ENCODE measurements around the gene DAB2. TPM values are rescaled to one million over a fixed set of nuclear protein-coding genes. Genes with fewer than 3 reads are reported as not detected.

Gene DAB2
- 122 and 161 TPM in 2 replicates for total RNA-seq

GRCh38 chr5:39424736-39425637, at the start of gene DAB2:
TSS of gene DAB2 (minus strand) at chr5:39424980. CDS start at chr5:39394320, 30,660 bp downstream.

DNA sequence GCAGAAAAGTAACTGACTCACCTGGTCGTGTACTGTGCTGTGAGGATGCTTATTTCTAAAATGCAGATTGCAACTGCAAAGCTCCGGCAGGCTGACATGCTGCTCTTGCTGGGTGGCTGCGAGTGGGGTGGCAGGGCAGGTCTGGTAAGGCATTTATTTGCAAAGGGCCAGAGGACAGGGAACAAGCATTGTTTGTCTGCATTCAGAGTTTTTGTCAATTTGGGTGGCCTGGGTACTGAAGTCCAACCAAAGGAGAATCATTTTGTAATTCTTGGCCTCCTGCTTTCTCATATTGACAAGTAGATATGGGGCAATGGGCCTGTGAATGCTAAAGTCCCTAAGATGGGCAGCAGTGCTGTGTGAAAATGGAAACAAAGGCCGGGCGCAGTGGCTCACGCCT, 60.4 kb downstream of the DAB2 start, which contains the start of gene C9:
Gene C9, minus strand, starts transcription at position 129 of the 400 bp plus-strand sequence. Its CDS starts 31 bp downstream, at position 98.

Other genes with a start within 250 kb of the DAB2 start
- gene FYB1, start 205.4 kb downstream of the DAB2 start, total RNA-seq = not detected in 2 replicates
- 0.18 TPM in 1 of 2 replicates, not detected in the other for gene C9, start 60.5 kb downstream of the DAB2 start, total RNA-seq

All from smooth muscle cell of bladder (primary cell).